Lower leg skin (tissue), 3 donors: Measurements from ENCODE around the gene BCAR1.
"Not testable (repeated sequence)": the region's sequence is repeated elsewhere in the genome, so short reads cannot be mapped to it uniquely, and the experiment has no call there.

ENCODE experiments used
- CTCF ChIP-seq, 3 donors: fragments of 450-650 bp; IDR thresholded peaks; one replicate each; pipeline ENCODE4 v1.5.1; 2016; ENCODE audit warnings: antibody characterized with exemption in 3 of 3, mild to moderate bottlenecking in 3 of 3, moderate library complexity in 2 of 3
- POLR2A ChIP-seq, 2 donors: fragments of 450-650 bp; IDR thresholded peaks; one replicate each; pipeline ENCODE4 v1.6.1; 2016 to 2017; ENCODE audit warnings: antibody characterized with exemption in 2 of 2, mild to moderate bottlenecking in 1 of 2, moderate library complexity in 1 of 2

- not testable (repeated sequence) for TF ChIP-seq CTCF, POLR2A (IDR thresholded peaks at IDR 0.05)
Observed at GRCh38 chr16:75209514-75209913, 41.9 kb downstream of the BCAR1 start.
